Measurements from ENCODE around the gene KAZN.

The KAZN gene

GRCh38 chr1:14925336-14926136 lies 327.1 kb downstream of the KAZN start:
- Mint-ChIP-seq H3K27me3 (peaks cover 23% of the 10 kb centered on the region), H3K27ac (no peak overlapping the region), H3K4me3 (peak overlapping the region; percentile 29), H3K36me3 (no peaks in the 10 kb centered on the region), H3K9me3 (no peaks in the 10 kb centered on the region), H3K4me1 (peaks cover 3% of the 10 kb centered on the region)
- no peak for DNase-seq (ENCODE audit: low spot score in 2 of 2)
- no peak for ATAC-seq (ENCODE audit: low read depth)

GRCh38 chr1:14926229-14926628 lies 327.7 kb downstream of the KAZN start:
- Mint-ChIP-seq H3K36me3 (no peaks in the 10 kb centered on the region), H3K27ac (no peak overlapping the region), H3K9me3 (no peaks in the 10 kb centered on the region), H3K4me3 (peak overlapping the region; percentile 27), H3K27me3 (peaks cover 23% of the 10 kb centered on the region), H3K4me1 (peaks cover 3% of the 10 kb centered on the region)
- ATAC-seq (ENCODE audit: low read depth) (no peak), DNase-seq (ENCODE audit: low spot score in 2 of 2) (no peak)

GRCh38 chr1:14926818-14927575 lies 328.5 kb downstream of the KAZN start:
- DNase-seq (ENCODE audit: low spot score in 2 of 2) (no peak), ATAC-seq (ENCODE audit: low read depth) (no peak)
- Mint-ChIP-seq H3K4me1 (peaks cover 3% of the 10 kb centered on the region), H3K36me3 (no peaks in the 10 kb centered on the region), H3K27ac (no peak overlapping the region), H3K4me3 (no peak overlapping the region), H3K27me3 (peaks cover 23% of the 10 kb centered on the region), H3K9me3 (no peaks in the 10 kb centered on the region)

GRCh38 chr1:14928412-14928811 lies 329.9 kb downstream of the KAZN start:
- ATAC-seq (ENCODE audit: low read depth) = no peak
- Mint-ChIP-seq H3K27me3 (peaks cover 18% of the 10 kb centered on the region), H3K4me1 (peaks cover 3% of the 10 kb centered on the region), H3K9me3 (no peaks in the 10 kb centered on the region), H3K4me3 (no peak overlapping the region), H3K36me3 (no peaks in the 10 kb centered on the region), H3K27ac (no peak overlapping the region)
- DNase-seq (ENCODE audit: low spot score in 2 of 2) = no peak

GRCh38 chr1:14928886-14929546 lies 330.5 kb downstream of the KAZN start:
- Mint-ChIP-seq H3K4me3 (no peak overlapping the region), H3K4me1 (peaks cover 3% of the 10 kb centered on the region), H3K36me3 (no peaks in the 10 kb centered on the region), H3K9me3 (no peaks in the 10 kb centered on the region), H3K27me3 (peaks cover 16% of the 10 kb centered on the region), H3K27ac (no peak overlapping the region)
- no peak for ATAC-seq (ENCODE audit: low read depth)
- DNase-seq (ENCODE audit: low spot score in 2 of 2) = no peak

- H3K27ac Mint-ChIP-seq = no peak overlapping the region
- no peak overlapping the region for H3K4me3 Mint-ChIP-seq
- H3K4me1 Mint-ChIP-seq = peaks cover 3% of the 10 kb centered on the region
These were observed 331.2 kb downstream of the KAZN start for GRCh38 chr1:14929547-14930246.

GRCh38 chr1:14930247-14930965 lies 331.9 kb downstream of the KAZN start:
- Mint-ChIP-seq H3K27ac (no peak overlapping the region), H3K9me3 (no peaks in the 10 kb centered on the region), H3K4me3 (no peak overlapping the region), H3K36me3 (no peaks in the 10 kb centered on the region), H3K27me3 (peaks cover 11% of the 10 kb centered on the region), H3K4me1 (no peaks in the 10 kb centered on the region)
- ATAC-seq (ENCODE audit: low read depth) = no peak
- DNase-seq (ENCODE audit: low spot score in 2 of 2) = no peak

More at GRCh38 chr1:14929547-14930246, 331.2 kb downstream of the KAZN start:
- no peaks in the 10 kb centered on the region for H3K9me3 Mint-ChIP-seq
- no peaks in the 10 kb centered on the region for H3K36me3 Mint-ChIP-seq
- peaks cover 16% of the 10 kb centered on the region for H3K27me3 Mint-ChIP-seq
- DNase-seq (ENCODE audit: low spot score in 2 of 2) (no peak), ATAC-seq (ENCODE audit: low read depth) (no peak)

- DNase-seq (ENCODE audit: low spot score in 2 of 2) (no peak), ATAC-seq (ENCODE audit: low read depth) (no peak)
- Mint-ChIP-seq H3K4me3 (no peak overlapping the region), H3K27me3 (peaks cover 2% of the 10 kb centered on the region), H3K27ac (no peak overlapping the region), H3K9me3 (no peaks in the 10 kb centered on the region), H3K4me1 (no peaks in the 10 kb centered on the region), H3K36me3 (no peaks in the 10 kb centered on the region)
These were observed 333.7 kb downstream of the KAZN start for GRCh38 chr1:14932034-14932638.

GRCh38 chr1:14934867-14935266 lies 336.4 kb downstream of the KAZN start:
- no peak overlapping the region for H3K4me3 Mint-ChIP-seq
- no peaks in the 10 kb centered on the region for H3K9me3 Mint-ChIP-seq
- no peak overlapping the region for H3K27ac Mint-ChIP-seq
- no peaks in the 10 kb centered on the region for H3K4me1 Mint-ChIP-seq
- no peaks in the 10 kb centered on the region for H3K36me3 Mint-ChIP-seq
- ATAC-seq (ENCODE audit: low read depth) (no peak), DNase-seq (ENCODE audit: low spot score in 2 of 2) (no peak)
- peaks cover 4% of the 10 kb centered on the region for H3K27me3 Mint-ChIP-seq

GRCh38 chr1:14936815-14937214 lies 338.3 kb downstream of the KAZN start:
- no peaks in the 10 kb centered on the region for H3K36me3 Mint-ChIP-seq
- DNase-seq (ENCODE audit: low spot score in 2 of 2) = no peak
- no peak overlapping the region for H3K4me3 Mint-ChIP-seq
- H3K9me3 Mint-ChIP-seq = no peaks in the 10 kb centered on the region
- no peaks in the 10 kb centered on the region for H3K4me1 Mint-ChIP-seq
- no peak for ATAC-seq (ENCODE audit: low read depth)
- no peak overlapping the region for H3K27ac Mint-ChIP-seq
- peaks cover 5% of the 10 kb centered on the region for H3K27me3 Mint-ChIP-seq

GRCh38 chr1:14937288-14937949 lies 338.9 kb downstream of the KAZN start:
- H3K27ac Mint-ChIP-seq = no peak overlapping the region
- H3K9me3 Mint-ChIP-seq = no peaks in the 10 kb centered on the region
- H3K4me3 Mint-ChIP-seq = no peak overlapping the region
- no peak for DNase-seq (ENCODE audit: low spot score in 2 of 2)
- no peaks in the 10 kb centered on the region for H3K4me1 Mint-ChIP-seq
- no peaks in the 10 kb centered on the region for H3K36me3 Mint-ChIP-seq
- peaks cover 5% of the 10 kb centered on the region for H3K27me3 Mint-ChIP-seq
- no peak for ATAC-seq (ENCODE audit: low read depth)

GRCh38 chr1:14939527-14940284 lies 341.2 kb downstream of the KAZN start:
- ATAC-seq (ENCODE audit: low read depth) (no peak), DNase-seq (ENCODE audit: low spot score in 2 of 2) (no peak)
- no peak overlapping the region for H3K4me3 Mint-ChIP-seq
- H3K27ac Mint-ChIP-seq = no peak overlapping the region
- no peaks in the 10 kb centered on the region for H3K36me3 Mint-ChIP-seq
- no peaks in the 10 kb centered on the region for H3K4me1 Mint-ChIP-seq
- H3K9me3 Mint-ChIP-seq = no peaks in the 10 kb centered on the region
- H3K27me3 Mint-ChIP-seq = peaks cover 7% of the 10 kb centered on the region

Data from memory B cell (primary cell).